Measurements from ENCODE around the gene RAB3D. TPM values are rescaled to one million over a fixed set of nuclear protein-coding genes. Genes with fewer than 3 reads are reported as not detected.
"Not testable (repeated sequence)": the region's sequence is repeated elsewhere in the genome, so short reads cannot be mapped to it uniquely, and the experiment has no call there.

The RAB3D gene
- polyA plus RNA-seq, 12 donors: 4.9 to 22.5 (median 6.8) TPM; not detected in 1

- no peak for DNase-seq
Observed at GRCh38 chr19:11345122-11345803, 5.8 kb upstream of the RAB3D start.

GRCh38 chr19:11342429-11342828 is 3.0 kb upstream of the RAB3D start:
- DNase-seq: no peak

- DNase-seq: not testable (repeated sequence)
Observed at GRCh38 chr19:11340099-11340467, 626 bp upstream of the RAB3D start.

- DNase-seq: no peak
Observed at GRCh38 chr19:11338569-11339253, 746 bp downstream of the RAB3D start.

GRCh38 chr19:11338121-11338520 is 1.3 kb downstream of the RAB3D start:
- no peak for DNase-seq

- no peak for DNase-seq
Observed at GRCh38 chr19:11337080-11337479, 2.4 kb downstream of the RAB3D start.

GRCh38 chr19:11335449-11336146 is 3.9 kb downstream of the RAB3D start:
- no peak for DNase-seq

- not testable (repeated sequence) for DNase-seq
Observed at GRCh38 chr19:11333838-11334237, 5.6 kb downstream of the RAB3D start.

- DNase-seq: no peak
Observed at GRCh38 chr19:11332822-11333221, 6.6 kb downstream of the RAB3D start.

GRCh38 chr19:11331502-11331901 is 8.0 kb downstream of the RAB3D start:
- DNase-seq: no peak

GRCh38 chr19:11330127-11330526 is 9.3 kb downstream of the RAB3D start:
- DNase-seq: no peak

- DNase-seq: no peak
Observed at GRCh38 chr19:11325544-11325943, 13.9 kb downstream of the RAB3D start.

- no peak for DNase-seq
Observed at GRCh38 chr19:11324748-11325389, 14.6 kb downstream of the RAB3D start.

- peak; percentile 62 for DNase-seq
Observed at GRCh38 chr19:11324079-11324661, 15.3 kb downstream of the RAB3D start.

GRCh38 chr19:11323601-11324078 is 15.8 kb downstream of the RAB3D start:
- DNase-seq: no peak

- DNase-seq: no peak
Observed at GRCh38 chr19:11322269-11323024, 17.0 kb downstream of the RAB3D start.

GRCh38 chr19:11321191-11322126 is 18.0 kb downstream of the RAB3D start:
- no peak for DNase-seq

- not testable (repeated sequence) for DNase-seq
Observed at GRCh38 chr19:11320278-11320995, 19.0 kb downstream of the RAB3D start.

- DNase-seq: no peak
Observed at GRCh38 chr19:11306337-11306736, 33.1 kb downstream of the RAB3D start.
